CD4-positive, alpha-beta memory T cell (primary cell): ENCODE data around the gene KCNQ2. TPM values are rescaled to one million over a fixed set of nuclear protein-coding genes. Genes with fewer than 3 reads are reported as not detected.

Experiments used
- CTCF ChIA-PET: fragments of 350-600 bp; sonication (Branson Sonifier 250); formaldehyde crosslinking; loops from one replicate; lab custom pipeline; 2021; ENCODE audit warnings: inconsistent platforms; ENCODE audit not compliant: partially characterized antibody; lab: Charles Lee
- POLR2A ChIA-PET: fragments of 350-600 bp; sonication (Branson Sonifier 250); formaldehyde crosslinking; loops from one replicate; lab custom pipeline; 2021; ENCODE audit not compliant: partially characterized antibody; lab: Charles Lee
- DNase-seq, 5 donors: peaks; one replicate each; pipeline versions ENCODE4 v3.0.0 to v3.0.0-alpha.2; 2020 to 2022; ENCODE audit warnings: mixed read lengths in 1 of 5
- H3K27ac ChIP-seq: one replicate; pipeline ENCODE4 v1.7.0; 2013; ENCODE audit warnings: low read depth, low read length
- H3K27me3 ChIP-seq: 2 replicates; pipeline ENCODE4 v1.7.0; 2013; ENCODE audit warnings: mild to moderate bottlenecking, low read length, moderate library complexity; ENCODE audit not compliant: insufficient read depth
- H3K36me3 ChIP-seq: 2 replicates; pipeline ENCODE4 v1.7.0; 2013; ENCODE audit warnings: mild to moderate bottlenecking, low read length, moderate library complexity; ENCODE audit not compliant: insufficient read depth
- H3K4me1 ChIP-seq: 2 replicates; pipeline ENCODE4 v1.7.0; 2013; ENCODE audit warnings: mild to moderate bottlenecking, low read length, moderate library complexity; ENCODE audit not compliant: insufficient read depth
- H3K4me3 ChIP-seq, 2 donors: one replicate each; pipeline ENCODE4 v1.7.0; 2013; ENCODE audit warnings: low read length in 2 of 2, mild to moderate bottlenecking in 1 of 2
- H3K9me3 ChIP-seq, 2 donors: one replicate each; pipeline ENCODE4 v1.7.0; 2013; ENCODE audit warnings: low read length in 2 of 2, control low read depth in 1 of 2; ENCODE audit not compliant: control insufficient read depth in 1 of 2
- H3K27ac Mint-ChIP-seq, 7 donors: one replicate each; pipeline ENCODE4 v1.8.0; 2020 to 2021; ENCODE audit warnings: mixed read lengths in 7 of 7, mild to moderate bottlenecking in 6 of 7, inconsistent platforms in 3 of 7, moderate library complexity in 3 of 7
- H3K27me3 Mint-ChIP-seq, 2 donors: one replicate each; pipeline ENCODE4 v1.8.0; 2020 to 2021; ENCODE audit warnings: mixed read lengths in 2 of 2
- H3K36me3 Mint-ChIP-seq, 2 donors: one replicate each; pipeline ENCODE4 v1.8.0; 2020 to 2021; ENCODE audit warnings: mixed read lengths in 2 of 2, inconsistent platforms in 1 of 2, mild to moderate bottlenecking in 1 of 2
- H3K4me1 Mint-ChIP-seq, 4 donors: one replicate each; pipeline ENCODE4 v1.8.0; 2020 to 2021; ENCODE audit warnings: mixed read lengths in 4 of 4, mild to moderate bottlenecking in 1 of 4
- H3K4me3 Mint-ChIP-seq, 8 donors: one replicate each; pipeline ENCODE4 v1.8.0; 2020 to 2021; ENCODE audit warnings: mixed read lengths in 8 of 8, mild to moderate bottlenecking in 7 of 8, moderate library complexity in 6 of 8, inconsistent platforms in 3 of 8
- H3K9me3 Mint-ChIP-seq, 8 donors: one replicate each; pipeline ENCODE4 v1.8.0; 2020 to 2021; ENCODE audit warnings: mixed read lengths in 8 of 8, mild to moderate bottlenecking in 5 of 8, inconsistent platforms in 3 of 8, moderate library complexity in 1 of 8
- intact Hi-C: fragments of 100-400 bp; cut with micrococcal nuclease; formaldehyde crosslinking; loops from one replicate; pipeline ENCODE4 v1.15.1; 2023
- polyA plus RNA-seq, 2 donors: library from polyadenylated mRNA; unstranded; fragments of 300-500 nt; fragmentation: Illumina TruSeq; gene quantifications; one replicate each; pipeline ENCODE4 v1.2.3, GENCODE V29; 2021
- total RNA-seq, 2 experiments: library from RNA; stranded (reverse); gene quantifications; one replicate each; pipeline ENCODE4 v1.2.3, GENCODE V29; 2021

KCNQ2 gene
- total and polyA plus RNA-seq, 4 experiments from 2014 or later: not detected

DNA sequence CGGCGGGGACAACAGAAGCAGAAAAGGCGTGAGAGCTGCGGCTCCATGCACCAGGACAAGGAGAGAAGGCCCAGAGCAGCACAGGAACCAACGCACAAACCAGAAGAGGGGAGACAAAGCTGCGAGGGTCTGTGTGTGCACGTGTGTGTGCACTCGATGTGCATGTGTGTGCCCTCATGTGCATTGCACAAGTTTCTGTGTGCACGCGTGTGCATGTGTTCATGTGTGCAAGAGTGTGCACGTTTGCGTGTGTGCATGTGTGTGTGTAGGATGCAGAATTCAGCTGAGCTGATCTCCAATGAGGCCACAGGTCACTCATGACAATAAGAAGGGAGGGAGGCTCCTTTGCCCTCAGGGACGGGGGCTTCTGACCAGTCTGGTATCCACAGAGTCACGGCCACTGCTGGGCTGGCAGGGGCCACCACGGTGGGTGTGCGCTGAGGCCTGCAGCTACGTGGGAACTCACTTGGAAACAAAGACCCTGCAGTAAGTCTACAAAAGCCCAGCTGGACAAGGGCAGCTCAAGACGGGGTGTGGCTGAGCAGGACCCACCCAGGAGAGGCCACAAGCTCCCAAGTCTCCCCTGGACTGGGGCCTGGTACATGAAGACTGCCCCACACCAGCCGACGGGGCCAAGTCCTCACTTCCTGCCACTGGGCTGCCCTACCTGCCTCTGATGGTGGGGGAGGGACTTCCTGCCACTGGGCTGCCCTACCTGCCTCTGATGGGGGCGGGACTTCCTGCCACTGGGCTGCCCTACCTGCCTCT lies 63.2 kb downstream of the KCNQ2 start:
- Histone ChIP-seq H3K4me3 (no peak overlapping the region), H3K27ac (no peak overlapping the region), H3K36me3 (no peaks in the 10 kb centered on the region), H3K27me3 (no peaks in the 10 kb centered on the region), H3K9me3 (no peaks in the 10 kb centered on the region), H3K4me1 (no peaks in the 10 kb centered on the region)
- Mint-ChIP-seq H3K27me3 (peaks cover 3 to 4% of the 10 kb centered on the region in 2 donors), H3K4me1 (peaks cover 1 to 10% (median 3%) of the 10 kb centered on the region in 4 donors), H3K4me3 (no peak overlapping the region), H3K36me3 (no peaks in the 10 kb centered on the region), H3K9me3 (peaks cover 0 to 2% (median 0%) of the 10 kb centered on the region in 8 donors), H3K27ac (no peak overlapping the region)
- intact Hi-C loops: no loop called here
- DNase-seq: peak in 3 of 5 donors; percentile 8 to 17 (median 12)
- POLR2A ChIA-PET: no interaction called here
- CTCF ChIA-PET: no interaction called here

DNA sequence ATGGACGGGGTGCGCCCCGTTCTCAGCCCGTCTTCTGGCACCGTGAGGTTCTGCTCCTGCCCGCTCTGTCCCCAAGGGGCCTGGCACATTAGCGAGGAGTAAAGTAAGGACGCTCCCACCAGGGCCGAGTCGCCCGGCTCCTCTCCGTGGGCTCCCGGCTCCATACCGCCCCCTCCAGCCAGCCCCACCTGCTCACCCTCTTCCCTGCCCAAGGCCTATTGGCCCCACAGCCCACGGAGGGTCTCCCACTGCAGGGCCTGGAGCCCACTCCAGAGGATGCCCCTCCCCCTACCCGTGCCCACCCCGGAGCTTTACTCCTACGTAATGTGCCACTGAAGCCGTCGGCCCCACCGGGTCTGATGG lies 63.8 kb downstream of the KCNQ2 start:
- no peaks in the 10 kb centered on the region for H3K36me3 Mint-ChIP-seq
- H3K27ac Mint-ChIP-seq: no peak overlapping the region
- no peak overlapping the region for H3K4me3 Mint-ChIP-seq
- H3K9me3 Mint-ChIP-seq: peaks cover 0 to 2% (median 0%) of the 10 kb centered on the region in 8 donors
- intact Hi-C loops: no loop called here
- DNase-seq: no peak
- ChIA-PET POLR2A (no interaction called here), CTCF (no interaction called here)
- no peaks in the 10 kb centered on the region for H3K27me3 ChIP-seq
- H3K4me3 ChIP-seq: no peak overlapping the region
- no peaks in the 10 kb centered on the region for H3K4me1 ChIP-seq
- H3K4me1 Mint-ChIP-seq: peaks cover 1 to 10% (median 3%) of the 10 kb centered on the region in 4 donors
- no peak overlapping the region for H3K27ac ChIP-seq
- no peaks in the 10 kb centered on the region for H3K9me3 ChIP-seq
- H3K36me3 ChIP-seq: no peaks in the 10 kb centered on the region
- H3K27me3 Mint-ChIP-seq: peaks cover 3 to 4% of the 10 kb centered on the region in 2 donors

DNA sequence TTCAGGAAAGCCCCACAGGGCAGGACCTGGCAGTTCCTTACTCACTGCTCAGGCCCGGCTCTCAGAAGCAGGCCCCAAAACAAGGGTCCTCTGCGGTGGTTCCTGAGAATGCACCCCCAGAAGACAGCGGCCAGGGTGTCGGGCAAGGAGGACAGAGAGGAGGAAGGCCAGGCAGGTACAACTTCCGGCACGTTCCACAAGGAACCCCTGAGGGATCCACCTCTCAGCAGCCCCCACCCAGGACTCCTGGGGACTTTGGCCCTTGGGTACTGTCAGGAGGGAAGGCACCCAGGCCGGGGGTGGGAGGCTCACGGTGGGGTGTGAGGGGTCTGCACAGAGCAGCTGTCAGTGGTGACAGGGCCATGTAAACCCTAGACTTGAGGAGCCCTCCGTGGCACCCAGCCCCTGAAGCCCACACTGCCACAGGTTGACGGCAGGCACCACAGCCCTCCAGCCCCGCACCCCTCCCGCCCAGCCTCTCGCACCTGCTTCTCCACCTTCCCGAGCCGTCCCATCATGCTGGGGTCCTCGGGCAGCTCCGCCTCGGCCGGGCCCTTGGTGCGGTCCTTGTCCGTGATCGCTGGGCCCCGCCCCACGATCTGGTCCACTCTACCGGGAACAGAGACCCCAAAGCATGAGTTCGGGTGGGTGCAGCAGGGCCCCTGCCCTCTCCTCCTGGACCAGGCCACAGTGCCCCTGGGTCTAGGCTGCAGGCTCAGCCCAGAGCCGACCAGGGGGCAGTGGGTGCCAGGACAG lies 64.3 kb downstream of the KCNQ2 start:
- Mint-ChIP-seq H3K4me3 (no peak overlapping the region), H3K27ac (no peak overlapping the region), H3K36me3 (no peaks in the 10 kb centered on the region), H3K4me1 (peaks cover 1 to 10% (median 2%) of the 10 kb centered on the region in 4 donors), H3K27me3 (peaks cover 3 to 4% of the 10 kb centered on the region in 2 donors), H3K9me3 (peaks cover 0 to 2% (median 0%) of the 10 kb centered on the region in 8 donors)
- ChIA-PET POLR2A (no interaction called here), CTCF (no interaction called here)
- Histone ChIP-seq H3K4me3 (no peak overlapping the region), H3K4me1 (no peaks in the 10 kb centered on the region), H3K9me3 (no peaks in the 10 kb centered on the region), H3K27me3 (no peaks in the 10 kb centered on the region), H3K36me3 (no peaks in the 10 kb centered on the region), H3K27ac (no peak overlapping the region)
- no peak for DNase-seq
- intact Hi-C loops: no loop called here

DNA sequence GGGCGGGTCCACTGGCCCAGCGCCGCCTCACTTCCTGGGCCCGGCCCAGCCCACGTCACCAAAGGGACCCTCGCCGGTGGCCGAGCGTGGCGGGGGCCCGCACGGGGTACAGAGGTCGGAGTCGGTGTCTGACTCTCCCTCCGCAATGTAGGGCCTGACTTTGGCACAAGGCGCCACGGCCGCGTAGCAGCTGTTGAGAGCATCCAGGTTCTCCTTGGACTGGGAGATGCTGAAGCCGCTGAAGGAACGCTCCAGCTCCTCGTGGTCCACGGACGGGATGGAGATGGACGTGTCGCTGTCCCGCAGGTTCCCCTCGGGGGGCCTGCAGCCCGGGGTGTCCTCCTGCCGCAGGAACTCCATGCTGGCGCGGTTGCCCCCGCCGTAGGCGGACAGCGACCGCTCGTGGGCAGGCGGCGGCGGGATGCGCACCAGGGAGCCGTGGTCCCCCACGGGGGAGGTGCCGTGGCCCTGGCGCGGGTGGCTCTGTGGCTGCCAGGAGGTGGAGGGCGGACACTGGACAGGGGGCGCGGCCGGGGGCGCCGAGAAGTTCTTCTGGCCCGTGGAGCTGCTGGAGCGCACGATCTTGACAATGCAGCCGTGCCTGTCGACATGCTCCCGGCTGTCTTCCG lies 65.7 kb downstream of the KCNQ2 start:
- Histone ChIP-seq H3K36me3 (no peaks in the 10 kb centered on the region), H3K4me3 (no peak overlapping the region), H3K27me3 (no peaks in the 10 kb centered on the region), H3K9me3 (no peaks in the 10 kb centered on the region), H3K4me1 (no peaks in the 10 kb centered on the region), H3K27ac (no peak overlapping the region)
- peaks cover 0 to 2% of the 10 kb centered on the region in 2 donors for H3K27me3 Mint-ChIP-seq
- intact Hi-C loops: no loop called here
- no peak for DNase-seq
- CTCF ChIA-PET: no interaction called here
- peaks cover 0 to 8% (median 1%) of the 10 kb centered on the region in 4 donors for H3K4me1 Mint-ChIP-seq
- H3K27ac Mint-ChIP-seq: no peak overlapping the region
- POLR2A ChIA-PET: no interaction called here
- H3K36me3 Mint-ChIP-seq: no peaks in the 10 kb centered on the region
- H3K4me3 Mint-ChIP-seq: no peak overlapping the region
- H3K9me3 Mint-ChIP-seq: peaks cover 0 to 2% (median 0%) of the 10 kb centered on the region in 8 donors

DNA sequence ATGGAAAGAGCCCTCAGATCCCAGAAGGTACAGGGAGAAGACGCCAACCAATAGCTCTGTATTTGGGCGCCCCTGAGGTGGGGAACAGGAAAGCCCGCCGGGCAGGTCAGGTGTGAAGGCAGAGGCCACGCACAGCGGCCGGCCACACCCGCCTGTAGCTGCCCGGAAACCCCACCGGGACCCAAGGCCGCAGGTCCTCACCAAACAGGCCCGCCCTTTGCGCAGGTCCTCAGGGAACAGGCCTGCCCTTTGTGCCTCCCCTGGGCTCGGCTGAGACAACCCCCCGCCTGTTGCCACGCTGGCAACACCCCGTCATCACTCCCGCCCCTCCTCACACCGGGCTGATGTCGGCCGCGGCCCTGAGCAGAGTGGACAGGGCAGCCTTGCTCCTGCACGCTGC lies 66.4 kb downstream of the KCNQ2 start:
- Histone ChIP-seq H3K9me3 (no peaks in the 10 kb centered on the region), H3K4me3 (no peak overlapping the region), H3K27ac (no peak overlapping the region), H3K36me3 (no peaks in the 10 kb centered on the region), H3K27me3 (no peaks in the 10 kb centered on the region), H3K4me1 (no peaks in the 10 kb centered on the region)
- CTCF ChIA-PET: no interaction called here
- Mint-ChIP-seq H3K36me3 (no peaks in the 10 kb centered on the region), H3K4me3 (no peak overlapping the region), H3K9me3 (peaks cover 0 to 2% (median 0%) of the 10 kb centered on the region in 8 donors), H3K27ac (no peak overlapping the region), H3K27me3 (peaks cover 0 to 2% of the 10 kb centered on the region in 2 donors), H3K4me1 (peaks cover 0 to 5% (median 1%) of the 10 kb centered on the region in 4 donors)
- no peak for DNase-seq
- POLR2A ChIA-PET: no interaction called here
- intact Hi-C loops: no loop called here

DNA sequence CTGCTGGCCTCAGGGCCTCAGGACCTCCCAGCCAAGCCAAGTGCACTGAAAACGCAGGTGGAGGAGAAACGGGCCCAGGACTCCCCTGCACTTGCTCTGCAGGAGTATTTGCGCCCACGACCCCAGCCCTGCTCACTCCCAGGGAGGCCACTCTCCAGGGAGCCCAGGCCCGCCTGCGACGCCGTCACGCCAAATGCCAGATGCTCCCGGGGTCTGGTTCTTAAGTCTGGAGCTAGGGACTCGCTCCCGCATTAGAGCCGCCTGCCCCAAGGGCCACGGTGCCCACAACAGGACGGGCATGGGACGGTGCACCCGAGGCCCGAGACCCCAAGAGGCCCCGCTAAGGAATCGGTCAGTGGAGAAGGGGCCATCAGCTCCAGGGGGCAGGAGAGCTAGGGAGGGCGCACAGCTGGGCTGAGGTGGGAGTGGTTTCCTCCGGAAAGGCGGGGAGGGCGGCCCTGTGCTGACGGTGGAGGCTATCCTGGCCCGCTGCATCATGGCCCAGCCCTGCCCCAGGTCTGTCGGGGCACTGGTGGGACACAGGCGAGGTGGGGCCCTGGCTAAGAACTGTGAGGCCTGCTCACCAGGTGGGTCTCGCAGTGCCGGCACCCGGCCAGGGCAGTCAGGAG lies 67.2 kb downstream of the KCNQ2 start:
- H3K9me3 Mint-ChIP-seq: peaks cover 0 to 2% (median 0%) of the 10 kb centered on the region in 8 donors
- no peaks in the 10 kb centered on the region for H3K9me3 ChIP-seq
- DNase-seq: no peak
- ChIA-PET CTCF (no interaction called here), POLR2A (no interaction called here)
- no peak overlapping the region for H3K4me3 ChIP-seq
- H3K27me3 Mint-ChIP-seq: peaks cover 2 to 5% of the 10 kb centered on the region in 2 donors
- no peaks in the 10 kb centered on the region for H3K4me1 ChIP-seq
- H3K27ac ChIP-seq: no peak overlapping the region
- H3K36me3 ChIP-seq: no peaks in the 10 kb centered on the region
- no peak overlapping the region for H3K27ac Mint-ChIP-seq
- intact Hi-C loops: no loop called here
- H3K4me1 Mint-ChIP-seq: peaks cover 0 to 5% (median 1%) of the 10 kb centered on the region in 4 donors
- H3K36me3 Mint-ChIP-seq: no peaks in the 10 kb centered on the region
- no peak overlapping the region for H3K4me3 Mint-ChIP-seq
- H3K27me3 ChIP-seq: no peaks in the 10 kb centered on the region
